ENCODE data around the gene AP5Z1. TPM values are rescaled to one million over a fixed set of nuclear protein-coding genes. Genes with fewer than 3 reads are reported as not detected.

Gene AP5Z1
- total RNA-seq, 2 experiments from 2014 or later = 32.8 to 35.0 TPM

DNA sequence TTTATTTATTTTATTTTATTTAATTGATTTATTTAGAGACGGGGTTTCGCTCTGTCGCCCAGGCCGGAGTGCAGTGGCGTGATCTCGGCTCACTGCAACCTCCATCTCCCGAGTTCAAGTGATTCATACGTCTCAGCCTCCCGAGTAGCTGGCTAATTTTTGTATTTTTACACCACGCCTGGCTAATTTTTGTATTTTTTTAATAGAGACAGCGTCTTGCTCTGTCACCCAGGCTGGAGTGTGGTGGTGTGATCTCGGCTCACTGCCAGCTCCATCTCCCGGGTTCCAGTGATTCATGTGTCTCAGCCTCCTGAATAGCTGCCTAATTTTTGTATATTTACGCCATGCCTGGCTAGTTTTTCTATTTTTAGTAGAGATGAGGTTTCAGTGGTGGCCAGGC lies 34.2 kb downstream of the AP5Z1 start:
- Histone ChIP-seq H3K9me2 (ENCODE audit: insufficient read depth, low read length) (no peaks in the 10 kb centered on the region), H3K4me3 (ENCODE audit: low read depth, low read length, poor library complexity, severe bottlenecking) (no peak overlapping the region), H3K4me1 (ENCODE audit: insufficient read depth, low read length, poor library complexity, severe bottlenecking) (no peaks in the 10 kb centered on the region), H3K27ac (ENCODE audit: low read depth, low read length, poor library complexity, severe bottlenecking) (no peak overlapping the region), H4K20me1 (ENCODE audit: insufficient read depth, low read length) (no peaks in the 10 kb centered on the region), H3K4me2 (ENCODE audit: low read length) (no peak overlapping the region), H3K9me3 (ENCODE audit: low read length) (no peaks in the 10 kb centered on the region), H3K79me2 (ENCODE audit: insufficient read depth, low read depth, low read length) (no peaks in the 10 kb centered on the region), H2AFZ (ENCODE audit: low read length) (no peak overlapping the region), H3K36me3 (ENCODE audit: insufficient read depth, low read length) (no peaks in the 10 kb centered on the region)
- no peak for DNase-seq (ENCODE audit: low spot score)
- ChIA-PET CTCF (ENCODE audit: unreplicated experiment) (no interaction called here), POLR2A (no interaction called here)
- BruUV-seq (replicated peaks) = no TSS peak
- no peak for TF ChIP-seq EZH2phosphoT487 (IDR thresholded peaks at IDR 0.05; ENCODE audit: borderline replicate concordance, low read depth, low read length)
- no peak for TF ChIP-seq CTCF (conservative IDR thresholded peaks at IDR 0.05; ENCODE audit: low read length)
- intact Hi-C loops (cut with micrococcal nuclease; ENCODE audit: unreplicated experiment) = no loop called here

- POLR2A ChIA-PET = no interaction called here
- intact Hi-C loops (cut with micrococcal nuclease; ENCODE audit: unreplicated experiment) = no loop called here
- Histone ChIP-seq H3K4me2 (ENCODE audit: low read length) (no peak overlapping the region), H3K9me2 (ENCODE audit: insufficient read depth, low read length) (no peaks in the 10 kb centered on the region), H4K20me1 (ENCODE audit: insufficient read depth, low read length) (no peaks in the 10 kb centered on the region), H3K4me1 (ENCODE audit: insufficient read depth, low read length, poor library complexity, severe bottlenecking) (no peaks in the 10 kb centered on the region), H3K9me3 (ENCODE audit: low read length) (no peaks in the 10 kb centered on the region), H3K36me3 (ENCODE audit: insufficient read depth, low read length) (no peaks in the 10 kb centered on the region), H3K79me2 (ENCODE audit: insufficient read depth, low read depth, low read length) (no peaks in the 10 kb centered on the region), H3K4me3 (ENCODE audit: low read depth, low read length, poor library complexity, severe bottlenecking) (no peak overlapping the region), H3K27ac (ENCODE audit: low read depth, low read length, poor library complexity, severe bottlenecking) (no peak overlapping the region), H2AFZ (ENCODE audit: low read length) (no peak overlapping the region)
- TF ChIP-seq CTCF (conservative IDR thresholded peaks at IDR 0.05; ENCODE audit: low read length) = no peak
- TF ChIP-seq EZH2phosphoT487 (IDR thresholded peaks at IDR 0.05; ENCODE audit: borderline replicate concordance, low read depth, low read length) = no peak
- CTCF ChIA-PET (ENCODE audit: unreplicated experiment) = no interaction called here
- no TSS peak for BruUV-seq (replicated peaks)
- DNase-seq (ENCODE audit: low spot score) = no peak
Measured at GRCh38 chr7:4814433-4814832, 39.0 kb downstream of the AP5Z1 start.

GRCh38 chr7:4815121-4815520 lies 39.7 kb downstream of the AP5Z1 start:
- CTCF ChIA-PET (ENCODE audit: unreplicated experiment) = no interaction called here

More at GRCh38 chr7:4815121-4815520, 39.7 kb downstream of the AP5Z1 start:
- Histone ChIP-seq H3K27ac (ENCODE audit: low read depth, low read length, poor library complexity, severe bottlenecking) (no peak overlapping the region), H4K20me1 (ENCODE audit: insufficient read depth, low read length) (no peaks in the 10 kb centered on the region), H3K4me3 (ENCODE audit: low read depth, low read length, poor library complexity, severe bottlenecking) (no peak overlapping the region), H2AFZ (ENCODE audit: low read length) (no peak overlapping the region), H3K79me2 (ENCODE audit: insufficient read depth, low read depth, low read length) (no peaks in the 10 kb centered on the region), H3K4me1 (ENCODE audit: insufficient read depth, low read length, poor library complexity, severe bottlenecking) (no peaks in the 10 kb centered on the region), H3K9me2 (ENCODE audit: insufficient read depth, low read length) (no peaks in the 10 kb centered on the region), H3K36me3 (ENCODE audit: insufficient read depth, low read length) (no peaks in the 10 kb centered on the region), H3K4me2 (ENCODE audit: low read length) (no peak overlapping the region), H3K9me3 (ENCODE audit: low read length) (no peaks in the 10 kb centered on the region)
- POLR2A ChIA-PET = no interaction called here
- intact Hi-C loops (cut with micrococcal nuclease; ENCODE audit: unreplicated experiment) = no loop called here
- DNase-seq (ENCODE audit: low spot score) = no peak
- no TSS peak for BruUV-seq (replicated peaks)
- TF ChIP-seq CTCF (conservative IDR thresholded peaks at IDR 0.05; ENCODE audit: low read length) (no peak), EZH2phosphoT487 (IDR thresholded peaks at IDR 0.05; ENCODE audit: borderline replicate concordance, low read depth, low read length) (no peak)
